SU-DHL-6 (cell line): ENCODE data around the gene FOXC1.

Source experiments
- EZH2phosphoT487 ChIP-seq: fragments of 200-600 bp; sonication (generic), shearing (Covaris generic); conservative IDR thresholded peaks from 2 replicates; pipeline ENCODE4 v1.6.1; 2018; ENCODE audit warnings: mild to moderate bottlenecking, antibody characterized with exemption, low read length, moderate library complexity, mixed read lengths
- TF ChIP-seq, protein P1 (sequence below): fragments of 200-600 bp; sonication (generic); IDR thresholded peaks from one replicate; pipeline ENCODE4 v1.5.1; 2017; ENCODE audit warnings: antibody characterized with exemption, mild to moderate bottlenecking, low read length, moderate library complexity; ENCODE audit not compliant: insufficient read depth, poor library complexity, severe bottlenecking

GRCh38 chr6:1593958-1594314 is 15.8 kb upstream of the FOXC1 start:
- TF ChIP-seq, protein P1, sequence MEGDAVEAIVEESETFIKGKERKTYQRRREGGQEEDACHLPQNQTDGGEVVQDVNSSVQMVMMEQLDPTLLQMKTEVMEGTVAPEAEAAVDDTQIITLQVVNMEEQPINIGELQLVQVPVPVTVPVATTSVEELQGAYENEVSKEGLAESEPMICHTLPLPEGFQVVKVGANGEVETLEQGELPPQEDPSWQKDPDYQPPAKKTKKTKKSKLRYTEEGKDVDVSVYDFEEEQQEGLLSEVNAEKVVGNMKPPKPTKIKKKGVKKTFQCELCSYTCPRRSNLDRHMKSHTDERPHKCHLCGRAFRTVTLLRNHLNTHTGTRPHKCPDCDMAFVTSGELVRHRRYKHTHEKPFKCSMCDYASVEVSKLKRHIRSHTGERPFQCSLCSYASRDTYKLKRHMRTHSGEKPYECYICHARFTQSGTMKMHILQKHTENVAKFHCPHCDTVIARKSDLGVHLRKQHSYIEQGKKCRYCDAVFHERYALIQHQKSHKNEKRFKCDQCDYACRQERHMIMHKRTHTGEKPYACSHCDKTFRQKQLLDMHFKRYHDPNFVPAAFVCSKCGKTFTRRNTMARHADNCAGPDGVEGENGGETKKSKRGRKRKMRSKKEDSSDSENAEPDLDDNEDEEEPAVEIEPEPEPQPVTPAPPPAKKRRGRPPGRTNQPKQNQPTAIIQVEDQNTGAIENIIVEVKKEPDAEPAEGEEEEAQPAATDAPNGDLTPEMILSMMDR = no peak
- no peak for TF ChIP-seq EZH2phosphoT487
